LNCaP clone FGC (cell line): ENCODE measurements around the gene ASMTL.
"Not testable (repeated sequence)": the region's sequence is repeated elsewhere in the genome, so short reads cannot be mapped to it uniquely, and the experiment has no call there.

Experiments
- DNase-seq: peaks from one replicate; pipeline ENCODE4 v3.0.0-alpha.2; 2011; ENCODE audit warnings: low read depth
- H3K4me3 ChIP-seq: 2 replicates; pipeline ENCODE4 v1.5.1; 2011; ENCODE audit warnings: mild to moderate bottlenecking, low read depth, low read length, control low read depth
- TF ChIP-seq, protein P1 (sequence below): IDR thresholded peaks from 2 replicates; pipeline ENCODE4 v1.5.1; 2012; ENCODE audit warnings: mild to moderate bottlenecking; ENCODE audit not compliant: control insufficient read depth, insufficient read depth; ENCODE audit errors: extremely low read depth

ASMTL gene

DNA sequence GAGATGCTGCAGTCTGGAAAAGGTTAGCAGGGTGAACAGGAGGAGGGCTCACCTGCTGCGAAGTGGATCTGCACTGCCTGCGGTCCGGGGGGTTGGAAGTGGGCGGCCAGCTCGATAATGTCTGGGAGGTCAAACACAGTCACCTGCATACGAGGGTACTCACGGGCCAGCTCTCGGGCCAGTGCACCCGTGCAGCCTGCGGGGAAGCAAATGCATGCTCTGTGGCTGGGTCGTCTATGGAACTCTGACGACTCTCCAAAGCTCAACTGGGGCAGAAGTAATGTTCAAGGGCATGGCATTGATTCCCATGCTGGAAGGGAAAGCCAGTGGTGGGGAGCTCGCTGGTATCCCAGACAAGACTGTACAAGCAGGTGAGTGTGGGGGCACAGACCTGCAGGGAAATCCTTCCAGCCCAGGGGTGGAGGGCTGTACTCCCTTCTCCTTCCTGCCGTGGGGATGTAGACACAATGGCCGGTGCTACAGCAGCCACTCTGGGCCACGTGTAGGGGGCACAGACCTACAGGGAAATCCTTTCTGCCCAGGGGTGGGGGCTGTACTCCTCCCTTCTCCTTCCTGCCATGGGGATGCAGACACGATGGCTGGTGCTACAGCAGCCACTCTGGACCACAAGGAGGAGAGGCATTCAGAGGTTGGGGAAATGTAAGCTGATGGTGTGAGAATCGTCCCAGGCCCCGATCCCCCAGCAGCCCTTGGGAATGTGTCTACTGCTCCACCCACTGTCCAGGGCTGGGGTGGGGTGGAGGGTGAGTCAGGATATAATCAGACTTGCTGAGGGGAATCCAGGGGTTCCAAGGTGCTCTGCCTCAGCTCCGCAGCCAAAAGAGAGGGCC lies 34.6 kb downstream of the ASMTL start:
- TF ChIP-seq, protein P1, sequence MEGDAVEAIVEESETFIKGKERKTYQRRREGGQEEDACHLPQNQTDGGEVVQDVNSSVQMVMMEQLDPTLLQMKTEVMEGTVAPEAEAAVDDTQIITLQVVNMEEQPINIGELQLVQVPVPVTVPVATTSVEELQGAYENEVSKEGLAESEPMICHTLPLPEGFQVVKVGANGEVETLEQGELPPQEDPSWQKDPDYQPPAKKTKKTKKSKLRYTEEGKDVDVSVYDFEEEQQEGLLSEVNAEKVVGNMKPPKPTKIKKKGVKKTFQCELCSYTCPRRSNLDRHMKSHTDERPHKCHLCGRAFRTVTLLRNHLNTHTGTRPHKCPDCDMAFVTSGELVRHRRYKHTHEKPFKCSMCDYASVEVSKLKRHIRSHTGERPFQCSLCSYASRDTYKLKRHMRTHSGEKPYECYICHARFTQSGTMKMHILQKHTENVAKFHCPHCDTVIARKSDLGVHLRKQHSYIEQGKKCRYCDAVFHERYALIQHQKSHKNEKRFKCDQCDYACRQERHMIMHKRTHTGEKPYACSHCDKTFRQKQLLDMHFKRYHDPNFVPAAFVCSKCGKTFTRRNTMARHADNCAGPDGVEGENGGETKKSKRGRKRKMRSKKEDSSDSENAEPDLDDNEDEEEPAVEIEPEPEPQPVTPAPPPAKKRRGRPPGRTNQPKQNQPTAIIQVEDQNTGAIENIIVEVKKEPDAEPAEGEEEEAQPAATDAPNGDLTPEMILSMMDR: no peak
- no peak overlapping the region for H3K4me3 ChIP-seq
- DNase-seq: no peak

DNA sequence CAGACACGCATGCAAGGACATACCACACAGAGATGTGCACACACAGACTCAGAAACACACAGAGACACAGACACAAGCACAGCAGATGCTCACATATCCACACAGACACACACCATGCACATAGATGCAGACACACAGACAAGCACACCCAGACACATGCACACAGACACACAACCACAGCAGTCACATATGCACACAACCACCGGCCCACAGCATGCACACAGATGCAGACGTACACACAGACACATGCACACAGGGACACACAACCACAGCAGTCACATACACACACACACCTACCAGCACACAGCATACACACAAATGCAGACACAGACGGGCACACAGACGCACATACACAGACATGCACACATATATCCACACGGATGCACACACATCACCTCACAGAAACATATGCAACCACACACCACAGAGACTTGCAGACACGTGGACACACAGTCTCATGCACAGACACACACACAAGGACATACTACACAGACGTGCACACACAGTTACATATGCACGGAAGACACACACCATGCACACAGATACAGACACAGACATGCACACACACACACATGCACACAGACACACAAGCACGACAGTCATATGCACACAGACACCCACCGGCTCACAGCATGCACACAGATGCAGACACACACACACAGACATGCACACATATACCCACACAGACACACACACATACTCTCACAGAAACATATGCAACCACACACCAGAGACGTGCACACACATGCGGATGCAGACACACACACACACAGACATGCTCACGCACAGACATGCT lies 35.5 kb downstream of the ASMTL start:
- TF ChIP-seq, protein P1: no peak
- H3K4me3 ChIP-seq: no peak overlapping the region
- DNase-seq: no peak

DNA sequence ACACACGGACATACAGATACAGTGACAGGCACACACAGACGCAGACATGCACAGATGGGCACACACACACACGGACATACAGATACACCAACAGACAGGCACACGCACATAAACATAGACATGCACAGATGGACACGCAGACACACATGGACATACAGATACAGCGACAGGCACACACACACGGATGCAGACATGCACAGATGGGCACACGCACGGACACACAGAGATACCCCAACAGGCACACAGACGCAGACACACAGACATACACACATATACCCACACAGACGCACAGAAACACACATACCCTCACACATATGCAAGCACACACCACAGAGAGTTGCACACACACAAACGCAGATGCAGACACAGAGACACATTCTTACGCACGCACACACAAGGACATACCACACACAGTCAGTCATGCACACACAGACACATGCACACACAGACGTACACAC lies 36.4 kb downstream of the ASMTL start:
- DNase-seq: no peak
- H3K4me3 ChIP-seq: no peak overlapping the region
- TF ChIP-seq, protein P1: no peak

DNA sequence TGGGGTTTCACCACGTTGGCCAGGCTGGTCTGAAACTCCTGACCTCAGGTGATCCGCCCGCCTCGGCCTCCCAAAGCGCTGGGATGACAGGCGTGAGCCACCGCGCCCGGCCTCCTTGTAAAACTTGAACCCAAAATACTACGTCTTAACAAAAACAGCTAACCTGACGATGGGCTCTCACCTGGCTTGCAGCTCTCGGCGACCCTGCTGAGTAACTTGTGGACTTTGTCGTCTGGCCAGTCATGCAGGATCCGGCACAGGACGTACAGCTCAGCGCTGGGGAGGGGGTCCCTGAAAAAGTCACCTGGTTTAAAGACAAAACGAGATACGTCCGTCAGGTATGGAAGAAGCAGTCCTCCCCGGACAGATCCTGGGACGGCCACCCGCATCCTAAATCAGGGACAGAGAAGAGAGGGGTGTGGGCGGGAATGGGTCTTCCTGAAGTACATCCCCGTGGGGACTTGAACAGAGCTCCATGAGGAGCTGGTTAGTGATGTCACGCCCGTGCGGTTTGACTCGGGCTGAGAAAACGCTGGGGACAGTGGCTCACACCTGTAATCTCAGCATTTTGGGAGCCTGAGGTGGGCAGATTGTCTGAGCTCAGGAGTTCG lies 40.1 kb downstream of the ASMTL start:
- TF ChIP-seq, protein P1: no peak
- no peak for DNase-seq
- no peak overlapping the region for H3K4me3 ChIP-seq

DNA sequence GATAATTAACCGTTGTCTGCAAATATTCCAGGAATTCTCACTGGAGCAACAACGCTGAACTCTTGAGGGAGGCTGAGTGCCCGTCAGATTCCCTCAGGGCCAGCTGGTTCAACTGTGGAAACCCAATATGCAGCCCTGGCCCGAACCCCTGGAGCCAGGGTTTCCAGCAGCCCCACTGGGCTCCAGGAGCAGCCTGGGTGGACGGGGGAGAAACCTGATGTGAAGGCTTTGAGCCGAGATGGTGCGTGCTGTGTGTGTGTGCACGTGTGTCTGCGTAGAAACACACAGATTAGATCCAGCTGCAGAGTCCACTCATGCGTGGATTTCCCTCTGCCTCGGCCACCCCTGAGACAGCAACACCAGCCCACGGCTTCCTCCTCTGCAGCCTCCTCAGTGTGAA lies 41.4 kb downstream of the ASMTL start:
- DNase-seq: no peak
- TF ChIP-seq, protein P1: no peak
- no peak overlapping the region for H3K4me3 ChIP-seq

DNA sequence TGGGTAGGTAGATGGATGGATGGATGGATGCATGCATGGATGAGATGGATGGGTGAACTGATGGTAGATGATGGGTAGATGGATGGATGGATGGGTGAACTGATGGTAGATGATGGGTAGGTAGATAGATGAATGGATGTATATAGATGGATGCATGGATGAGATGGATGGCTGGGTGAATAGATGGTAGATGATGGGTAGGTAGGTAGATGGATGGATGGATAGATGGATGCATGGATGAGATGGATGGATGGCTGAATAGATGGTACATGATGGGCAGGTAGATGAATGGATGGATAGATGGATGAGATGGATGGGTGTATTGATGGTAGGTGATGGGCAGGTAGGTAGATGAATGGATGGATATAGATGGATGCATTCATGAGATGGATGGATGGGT lies 45.7 kb downstream of the ASMTL start:
- DNase-seq: no peak
- TF ChIP-seq, protein P1: no peak
- H3K4me3 ChIP-seq: no peak overlapping the region

DNA sequence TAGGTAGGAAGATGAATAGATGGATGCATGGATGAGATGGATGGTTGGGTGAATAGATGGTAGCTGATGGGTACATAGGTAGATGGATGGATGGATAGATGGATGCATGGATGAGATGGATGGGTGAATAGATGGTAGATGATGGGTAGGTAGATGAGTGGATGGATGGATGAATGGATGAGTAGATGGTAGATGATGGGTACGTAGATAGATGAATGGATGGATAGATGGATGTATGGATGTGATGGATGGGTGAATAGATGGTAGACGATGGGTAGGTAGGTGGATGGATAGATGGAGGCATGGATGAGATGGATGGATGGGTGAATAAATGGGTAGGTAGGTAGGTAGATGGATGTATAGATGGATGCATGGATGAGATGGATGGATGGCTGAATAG lies 46.9 kb downstream of the ASMTL start:
- not testable (repeated sequence) for DNase-seq, H3K4me3 ChIP-seq

DNA sequence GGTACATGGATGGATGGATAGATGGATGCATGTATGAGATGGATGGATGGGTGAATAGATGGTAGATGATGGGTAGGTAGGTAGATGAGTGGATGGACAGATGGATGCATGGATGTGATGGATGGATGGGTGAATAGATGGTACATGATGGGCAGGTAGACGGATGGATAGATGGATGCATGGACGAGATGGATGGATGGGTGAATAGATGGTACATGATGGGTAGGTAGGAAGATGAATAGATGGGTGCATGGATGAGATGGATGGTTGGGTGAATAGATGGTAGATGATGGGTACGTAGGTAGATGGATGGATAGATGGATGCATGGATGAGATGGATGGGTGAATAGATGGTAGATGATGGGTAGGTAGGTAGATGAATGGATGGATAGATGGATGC lies 48.8 kb downstream of the ASMTL start:
- DNase-seq, H3K4me3 ChIP-seq: not testable (repeated sequence)
